ENCODE data around the gene GNAI2. TPM values are rescaled to one million over a fixed set of nuclear protein-coding genes. Genes with fewer than 3 reads are reported as not detected.
"Not testable (repeated sequence)": the region's sequence is repeated elsewhere in the genome, so short reads cannot be mapped to it uniquely, and the experiment has no call there.

GNAI2 gene
- total RNA-seq, 1 experiment from 2014 or later = 259 TPM

DNA sequence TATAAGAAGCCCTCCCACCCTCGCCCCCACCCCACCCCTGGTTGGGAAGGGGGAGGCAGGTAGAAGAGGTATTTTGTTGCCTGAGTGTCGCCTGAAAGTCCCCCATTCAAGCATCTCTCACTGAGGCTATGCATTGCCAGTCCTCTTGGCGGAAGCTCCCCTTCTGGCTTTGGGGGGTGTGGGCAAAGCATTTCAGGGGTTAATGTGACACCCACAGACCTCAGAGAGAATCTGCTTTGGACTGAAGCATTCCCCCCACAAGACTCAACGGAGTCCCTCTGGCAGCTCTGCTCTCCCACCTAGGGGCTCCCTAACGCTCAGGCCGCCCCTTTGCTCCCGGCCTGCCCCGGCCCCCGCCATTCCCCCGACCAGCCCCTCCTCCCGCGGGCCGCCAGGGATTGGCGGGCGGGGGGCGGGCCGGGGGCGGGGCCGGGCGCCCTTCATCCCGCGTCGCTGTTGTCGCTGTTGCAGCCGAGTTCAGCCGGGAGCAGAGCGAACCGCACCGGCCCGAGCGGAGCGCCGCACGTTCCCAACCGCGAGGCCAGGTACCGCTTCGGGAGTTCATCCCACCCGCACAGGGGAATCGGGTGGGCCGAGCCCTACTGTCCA lies 31.1 kb upstream of the GNAI2 start, which contains the start of gene SLC38A3:
Gene SLC38A3, plus strand, starts transcription at position 468 of the 609 bp plus-strand sequence. CDS start 8,929 bp downstream, outside the sequence.
- DNase-seq (ENCODE audit: low read depth) = no peak

DNA sequence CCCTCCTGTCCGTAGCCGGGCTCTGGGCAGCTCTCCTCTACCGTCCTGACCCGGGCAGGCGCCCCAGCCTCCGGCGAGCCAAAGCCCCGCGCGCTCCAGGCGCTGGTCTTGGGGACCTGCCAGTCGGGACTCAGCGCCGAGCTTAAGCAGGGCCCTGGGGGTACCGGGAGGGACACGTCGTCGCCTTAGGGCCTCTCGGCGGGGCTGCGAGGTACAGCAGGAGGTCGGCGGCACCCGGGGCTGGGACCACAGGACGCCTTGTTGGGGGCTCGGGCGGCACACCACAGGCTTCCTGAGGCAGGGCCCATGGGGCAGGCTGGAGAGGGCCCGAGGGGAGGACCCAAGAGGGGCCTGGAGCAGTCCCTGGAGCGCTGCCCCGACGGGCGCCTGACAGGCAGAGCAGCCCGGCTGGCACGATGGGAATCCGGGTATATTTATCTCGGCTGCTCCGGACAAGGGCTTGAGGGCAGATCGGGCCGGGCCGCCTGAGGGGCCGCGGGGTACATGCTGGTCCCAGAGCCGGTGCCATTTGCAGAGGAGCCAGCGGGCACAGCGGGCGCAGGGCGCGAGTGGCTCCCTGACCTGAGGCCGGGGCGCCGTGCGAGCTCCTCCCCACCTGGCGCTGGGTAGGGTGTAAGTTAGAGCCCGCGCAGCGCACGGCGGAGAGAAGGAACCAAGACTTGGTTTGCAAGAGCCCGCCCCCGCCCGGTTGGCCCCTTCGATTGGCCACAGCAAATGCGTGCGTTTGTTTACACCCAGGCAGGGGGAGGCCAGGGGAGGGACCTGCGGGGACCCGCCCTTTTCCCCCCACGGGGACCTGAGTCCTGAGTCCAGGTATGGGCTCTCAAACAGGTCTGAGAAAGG lies 30.4 kb upstream of the GNAI2 start:
- DNase-seq (ENCODE audit: low read depth) = no peak

DNA sequence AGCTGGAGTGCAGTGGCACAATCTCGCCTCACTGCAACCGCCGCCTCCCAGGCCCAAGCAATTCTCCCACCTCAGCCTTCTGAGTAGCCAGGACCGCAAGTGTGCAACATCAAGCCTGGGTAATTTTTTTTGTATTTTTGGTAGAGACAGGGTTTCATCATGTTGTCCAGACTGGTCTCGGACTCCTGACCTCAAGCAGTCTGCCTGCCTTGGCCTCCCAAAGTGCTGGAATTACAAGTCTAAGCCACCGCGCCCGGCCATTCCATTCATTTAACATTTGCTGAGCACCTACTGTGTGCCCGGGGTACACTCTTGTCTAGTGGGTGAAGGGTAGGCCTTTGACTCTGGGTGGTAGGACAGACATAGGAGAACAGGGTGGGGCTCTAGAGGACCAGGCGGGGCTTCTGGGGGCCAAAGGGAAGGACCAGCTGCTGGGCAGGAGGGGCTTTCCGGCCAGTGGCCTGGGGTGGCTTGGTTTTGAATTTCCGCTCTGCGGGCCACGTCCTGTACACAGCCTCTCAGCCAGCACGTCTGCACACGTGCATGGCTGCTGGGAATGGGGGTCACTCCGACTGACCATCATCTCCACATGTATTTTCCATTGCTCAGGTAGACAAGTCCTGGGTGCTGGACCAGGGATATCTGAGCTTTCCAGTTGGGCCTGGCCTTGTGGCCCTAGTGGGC lies 28.5 kb upstream of the GNAI2 start:
- no peak for DNase-seq (ENCODE audit: low read depth)

- no peak for DNase-seq (ENCODE audit: low read depth)
Observed at GRCh38 chr3:50208677-50209344, 27.2 kb upstream of the GNAI2 start.

DNA sequence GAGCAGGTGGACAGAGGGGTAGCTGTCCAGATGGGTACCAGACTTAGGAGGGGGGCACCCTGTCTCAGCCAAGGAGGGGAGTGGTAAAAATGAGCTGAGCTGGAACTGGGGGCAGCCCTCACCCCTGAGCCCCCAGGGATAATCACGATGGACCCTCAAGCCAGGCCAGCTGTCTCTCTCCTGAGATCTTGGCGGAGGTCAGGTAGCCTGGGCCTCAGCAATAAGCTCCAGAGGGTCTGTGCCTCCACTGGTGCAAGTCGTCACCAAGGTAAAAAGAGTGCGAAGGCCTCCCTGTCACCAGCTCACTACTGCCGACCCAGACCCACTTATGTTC lies 25.9 kb upstream of the GNAI2 start:
- DNase-seq (ENCODE audit: low read depth) = no peak

DNA sequence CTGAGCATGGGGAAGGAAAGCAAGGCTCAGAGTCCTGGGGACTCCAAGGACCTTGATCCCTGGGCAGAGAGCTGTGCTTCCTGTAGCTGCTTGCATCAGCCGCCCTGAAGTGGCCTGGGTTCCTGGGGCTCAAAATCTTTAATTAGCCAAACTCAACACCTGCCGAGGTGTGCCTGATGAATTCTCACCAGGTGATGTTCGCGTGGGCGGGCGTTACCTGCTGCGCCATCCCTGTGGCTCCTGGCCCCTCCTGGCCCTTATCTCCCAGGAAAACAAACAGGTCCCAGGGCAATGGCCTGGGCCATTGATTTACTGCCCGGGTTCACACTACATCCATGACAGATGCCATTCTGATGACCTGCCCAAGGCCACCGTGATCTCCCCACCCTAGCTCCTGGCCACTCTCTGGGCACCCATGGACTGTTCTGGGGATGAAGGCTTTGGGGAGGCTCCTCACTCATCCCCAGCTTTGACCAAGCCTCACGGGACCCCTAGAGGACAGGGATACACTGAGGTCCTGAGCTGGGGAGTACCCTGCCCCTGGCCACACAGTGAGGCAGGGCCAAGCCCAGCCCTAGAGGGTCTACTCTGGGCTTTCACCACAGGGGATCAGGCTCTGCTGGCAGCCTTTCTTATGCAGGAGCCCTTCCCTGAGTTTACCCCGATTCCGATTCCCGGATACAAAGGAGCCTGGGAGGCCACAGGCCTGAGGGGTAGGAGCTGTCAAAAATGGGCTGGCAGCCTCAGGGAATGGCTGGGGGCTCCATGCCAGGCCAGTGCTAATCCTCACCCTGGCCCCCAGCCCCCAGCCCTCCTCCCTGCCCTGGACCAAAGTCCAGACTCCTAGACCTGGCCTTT lies 25.3 kb upstream of the GNAI2 start:
- no peak for DNase-seq (ENCODE audit: low read depth)

- not testable (repeated sequence) for DNase-seq (ENCODE audit: low read depth)
Observed at GRCh38 chr3:50211368-50211717, 24.7 kb upstream of the GNAI2 start.

DNA sequence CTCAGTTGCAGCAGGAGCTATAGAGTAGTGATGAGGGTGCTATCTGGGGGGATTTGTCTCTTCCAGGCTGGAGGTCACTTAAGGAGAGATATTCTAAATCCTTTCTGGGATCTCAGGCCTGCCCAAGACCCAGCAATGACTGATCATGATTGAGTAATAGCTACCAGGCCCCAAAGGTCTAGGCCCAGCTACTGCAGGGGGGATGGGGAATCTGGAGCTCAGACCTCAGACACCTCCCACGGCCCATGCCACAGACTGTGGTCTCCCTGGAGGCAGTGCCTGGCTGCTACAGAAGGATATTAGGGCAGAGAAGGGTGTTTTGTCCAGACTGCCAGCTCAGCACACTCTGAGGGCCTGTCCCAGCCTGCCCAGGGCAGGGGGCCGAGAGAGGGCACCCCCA lies 24.1 kb upstream of the GNAI2 start:
- peak; percentile 59 for DNase-seq (ENCODE audit: low read depth)

DNA sequence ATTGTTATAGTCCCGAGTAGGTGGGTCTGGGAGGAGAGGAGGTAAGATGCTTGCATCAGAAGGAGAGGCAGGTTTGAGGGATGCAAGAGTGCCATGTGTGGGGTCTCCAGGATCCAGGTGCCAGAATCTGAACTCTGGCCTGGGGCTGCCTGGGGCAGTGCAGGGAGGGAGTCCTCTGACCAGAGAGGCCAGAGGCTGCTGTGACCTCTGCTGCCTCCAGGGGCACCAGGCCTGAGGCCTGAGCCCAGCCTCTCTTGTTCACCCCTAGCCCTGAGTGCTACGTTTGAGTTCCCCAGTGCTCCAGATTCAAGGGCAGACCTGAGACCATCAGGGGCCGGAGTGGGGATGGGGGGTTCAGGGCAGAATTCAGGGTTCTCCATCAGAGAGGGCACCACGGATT lies 23.5 kb upstream of the GNAI2 start:
- no peak for DNase-seq (ENCODE audit: low read depth)

DNA sequence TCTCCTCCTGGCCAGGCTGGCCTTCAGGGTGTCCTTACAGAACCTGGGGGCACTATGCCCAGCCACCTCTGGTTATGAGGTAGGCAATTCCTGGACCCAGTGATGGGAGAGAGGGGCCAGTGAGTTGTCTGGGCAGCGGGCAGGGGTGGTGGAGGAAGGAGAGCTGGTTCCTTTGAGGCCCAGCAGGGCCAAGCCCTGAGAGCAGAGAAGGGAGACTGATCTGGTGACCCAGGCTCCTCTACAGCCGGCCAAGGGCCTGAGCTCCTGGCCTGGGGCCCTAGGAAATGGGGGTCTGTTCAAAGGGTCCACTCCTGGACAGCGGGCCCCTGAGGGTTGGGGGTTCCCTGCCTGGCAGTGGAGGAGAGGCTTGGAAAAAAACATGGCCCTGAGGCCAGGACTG lies 23.0 kb upstream of the GNAI2 start:
- DNase-seq (ENCODE audit: low read depth) = no peak

DNA sequence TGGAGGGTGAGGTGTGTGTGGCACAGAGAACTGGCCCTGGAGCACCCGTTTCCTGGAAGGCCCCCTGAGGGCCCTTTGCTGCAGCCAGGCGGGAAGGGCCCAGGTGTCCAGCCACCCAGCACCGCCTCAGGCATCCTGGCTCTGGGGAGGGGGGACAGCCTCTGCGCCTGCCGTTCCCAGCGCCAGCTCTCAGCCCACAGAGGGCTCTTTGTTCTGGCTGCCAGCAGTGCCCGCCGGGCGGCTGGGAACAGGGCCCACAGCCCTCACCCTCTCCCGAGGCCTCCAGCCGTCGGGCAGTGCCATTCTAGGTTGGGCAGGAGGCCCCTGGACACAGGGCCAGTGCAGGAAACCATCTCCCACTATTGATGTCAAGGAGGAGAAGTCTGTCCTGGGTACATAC lies 22.6 kb upstream of the GNAI2 start:
- no peak for DNase-seq (ENCODE audit: low read depth)

GRCh38 chr3:50214824-50215223 lies 21.2 kb upstream of the GNAI2 start:
- DNase-seq (ENCODE audit: low read depth) = no peak

GRCh38 chr3:50215529-50215928 lies 20.5 kb upstream of the GNAI2 start:
- DNase-seq (ENCODE audit: low read depth) = no peak

GRCh38 chr3:50217681-50218080 lies 18.3 kb upstream of the GNAI2 start:
- DNase-seq (ENCODE audit: low read depth) = no peak

DNA sequence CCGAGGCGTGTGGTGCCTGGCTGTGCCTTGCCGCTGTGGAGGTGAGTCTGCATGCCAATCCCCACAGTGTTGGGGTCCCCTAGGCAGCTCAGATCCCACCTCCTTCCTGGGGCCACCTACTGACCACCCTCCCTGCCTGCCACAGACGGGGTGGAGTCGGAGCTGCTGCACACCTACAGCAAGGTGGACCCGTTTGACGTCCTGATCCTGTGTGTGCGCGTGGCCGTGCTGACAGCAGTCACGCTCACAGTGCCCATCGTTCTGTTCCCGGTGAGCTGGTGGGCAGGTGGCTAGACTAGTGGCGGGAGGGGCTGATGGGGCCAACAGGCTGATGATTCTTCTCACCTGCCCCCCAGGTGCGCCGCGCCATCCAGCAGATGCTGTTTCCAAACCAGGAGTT lies 17.6 kb upstream of the GNAI2 start:
- no peak for DNase-seq (ENCODE audit: low read depth)

GRCh38 chr3:50219285-50219684 lies 16.7 kb upstream of the GNAI2 start:
- DNase-seq (ENCODE audit: low read depth) = no peak

- DNase-seq (ENCODE audit: low read depth) = no peak
Observed at GRCh38 chr3:50220109-50220508, 15.9 kb upstream of the GNAI2 start.

- DNase-seq (ENCODE audit: low read depth) = no peak
Observed at GRCh38 chr3:50221051-50221410, 15.0 kb upstream of the GNAI2 start.

- no peak for DNase-seq (ENCODE audit: low read depth)
Observed at GRCh38 chr3:50221411-50222168, 14.4 kb upstream of the GNAI2 start.

- DNase-seq (ENCODE audit: low read depth) = no peak
Observed at GRCh38 chr3:50222169-50222528, 13.9 kb upstream of the GNAI2 start.

DNA sequence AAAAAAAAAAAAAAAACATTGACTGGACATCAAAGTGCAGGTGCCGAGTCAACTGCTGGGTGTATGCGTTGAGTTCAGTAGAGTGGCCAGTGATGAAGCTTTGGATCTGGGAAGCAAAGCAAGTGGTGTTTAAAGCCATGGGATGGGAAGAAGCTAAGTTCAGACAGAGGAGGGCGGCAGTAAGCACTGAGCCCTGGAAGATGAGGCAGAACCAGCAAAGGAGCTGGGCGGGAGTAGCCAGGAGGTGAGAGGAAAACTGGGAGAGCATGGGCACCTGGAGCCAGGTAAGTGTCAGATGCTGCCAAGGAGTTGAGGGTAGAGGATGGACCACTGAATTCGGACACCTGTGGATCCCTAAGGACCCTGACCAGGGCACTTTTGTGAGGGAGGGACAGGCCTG lies 11.4 kb upstream of the GNAI2 start:
- no peak for DNase-seq (ENCODE audit: low read depth)

All from M059J (cell line).